ENCODE results near the gene RAB8B. TPM values are rescaled to one million over a fixed set of nuclear protein-coding genes. Genes with fewer than 3 reads are reported as not detected.
"Not testable (repeated sequence)": the region's sequence is repeated elsewhere in the genome, so short reads cannot be mapped to it uniquely, and the experiment has no call there.

RAB8B gene
- total RNA-seq, 1 donor from 2014 or later: 46.8 TPM

- no peak for DNase-seq (ENCODE audit: low spot score)
Measured at GRCh38 chr15:63203451-63204090, 14.2 kb downstream of the RAB8B start.

GRCh38 chr15:63206079-63206478, 16.7 kb downstream of the RAB8B start:
- DNase-seq (ENCODE audit: low spot score): no peak

- not testable (repeated sequence) for DNase-seq (ENCODE audit: low spot score)
Measured at GRCh38 chr15:63208824-63209223, 19.4 kb downstream of the RAB8B start.

GRCh38 chr15:63210151-63211091, 21.0 kb downstream of the RAB8B start:
- no peak for DNase-seq (ENCODE audit: low spot score)

- DNase-seq (ENCODE audit: low spot score): no peak
Measured at GRCh38 chr15:63211092-63211490, 21.7 kb downstream of the RAB8B start.

- no peak for DNase-seq (ENCODE audit: low spot score)
Measured at GRCh38 chr15:63211549-63211948, 22.1 kb downstream of the RAB8B start.

- no peak for DNase-seq (ENCODE audit: low spot score)
Measured at GRCh38 chr15:63212050-63213004, 22.9 kb downstream of the RAB8B start.

GRCh38 chr15:63218100-63218808, 28.8 kb downstream of the RAB8B start:
- no peak for DNase-seq (ENCODE audit: low spot score)

- no peak for DNase-seq (ENCODE audit: low spot score)
Measured at GRCh38 chr15:63219196-63219710, 29.8 kb downstream of the RAB8B start.

GRCh38 chr15:63221346-63221745, 31.9 kb downstream of the RAB8B start:
- no peak for DNase-seq (ENCODE audit: low spot score)

GRCh38 chr15:63223463-63223862, 34.1 kb downstream of the RAB8B start:
- DNase-seq (ENCODE audit: low spot score): no peak

- DNase-seq (ENCODE audit: low spot score): no peak
Measured at GRCh38 chr15:63225381-63225780, 36.0 kb downstream of the RAB8B start.

- DNase-seq (ENCODE audit: low spot score): no peak
Measured at GRCh38 chr15:63226155-63226883, 36.9 kb downstream of the RAB8B start.

- DNase-seq (ENCODE audit: low spot score): no peak
Measured at GRCh38 chr15:63226966-63227401, 37.6 kb downstream of the RAB8B start.

GRCh38 chr15:63227689-63228088, 38.3 kb downstream of the RAB8B start:
- DNase-seq (ENCODE audit: low spot score): no peak

- no peak for DNase-seq (ENCODE audit: low spot score)
Measured at GRCh38 chr15:63231206-63231605, 41.8 kb downstream of the RAB8B start.

- DNase-seq (ENCODE audit: low spot score): no peak
Measured at GRCh38 chr15:63231706-63232105, 42.3 kb downstream of the RAB8B start.

GRCh38 chr15:63232405-63232804, 43.0 kb downstream of the RAB8B start:
- no peak for DNase-seq (ENCODE audit: low spot score)

GRCh38 chr15:63232943-63233342, 43.5 kb downstream of the RAB8B start:
- no peak for DNase-seq (ENCODE audit: low spot score)
